ENCODE measurements around the gene ANAPC7.
"Not testable (repeated sequence)": the region's sequence is repeated elsewhere in the genome, so short reads cannot be mapped to it uniquely, and the experiment has no call there.

ANAPC7 gene, protein sequence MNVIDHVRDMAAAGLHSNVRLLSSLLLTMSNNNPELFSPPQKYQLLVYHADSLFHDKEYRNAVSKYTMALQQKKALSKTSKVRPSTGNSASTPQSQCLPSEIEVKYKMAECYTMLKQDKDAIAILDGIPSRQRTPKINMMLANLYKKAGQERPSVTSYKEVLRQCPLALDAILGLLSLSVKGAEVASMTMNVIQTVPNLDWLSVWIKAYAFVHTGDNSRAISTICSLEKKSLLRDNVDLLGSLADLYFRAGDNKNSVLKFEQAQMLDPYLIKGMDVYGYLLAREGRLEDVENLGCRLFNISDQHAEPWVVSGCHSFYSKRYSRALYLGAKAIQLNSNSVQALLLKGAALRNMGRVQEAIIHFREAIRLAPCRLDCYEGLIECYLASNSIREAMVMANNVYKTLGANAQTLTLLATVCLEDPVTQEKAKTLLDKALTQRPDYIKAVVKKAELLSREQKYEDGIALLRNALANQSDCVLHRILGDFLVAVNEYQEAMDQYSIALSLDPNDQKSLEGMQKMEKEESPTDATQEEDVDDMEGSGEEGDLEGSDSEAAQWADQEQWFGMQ

DNA sequence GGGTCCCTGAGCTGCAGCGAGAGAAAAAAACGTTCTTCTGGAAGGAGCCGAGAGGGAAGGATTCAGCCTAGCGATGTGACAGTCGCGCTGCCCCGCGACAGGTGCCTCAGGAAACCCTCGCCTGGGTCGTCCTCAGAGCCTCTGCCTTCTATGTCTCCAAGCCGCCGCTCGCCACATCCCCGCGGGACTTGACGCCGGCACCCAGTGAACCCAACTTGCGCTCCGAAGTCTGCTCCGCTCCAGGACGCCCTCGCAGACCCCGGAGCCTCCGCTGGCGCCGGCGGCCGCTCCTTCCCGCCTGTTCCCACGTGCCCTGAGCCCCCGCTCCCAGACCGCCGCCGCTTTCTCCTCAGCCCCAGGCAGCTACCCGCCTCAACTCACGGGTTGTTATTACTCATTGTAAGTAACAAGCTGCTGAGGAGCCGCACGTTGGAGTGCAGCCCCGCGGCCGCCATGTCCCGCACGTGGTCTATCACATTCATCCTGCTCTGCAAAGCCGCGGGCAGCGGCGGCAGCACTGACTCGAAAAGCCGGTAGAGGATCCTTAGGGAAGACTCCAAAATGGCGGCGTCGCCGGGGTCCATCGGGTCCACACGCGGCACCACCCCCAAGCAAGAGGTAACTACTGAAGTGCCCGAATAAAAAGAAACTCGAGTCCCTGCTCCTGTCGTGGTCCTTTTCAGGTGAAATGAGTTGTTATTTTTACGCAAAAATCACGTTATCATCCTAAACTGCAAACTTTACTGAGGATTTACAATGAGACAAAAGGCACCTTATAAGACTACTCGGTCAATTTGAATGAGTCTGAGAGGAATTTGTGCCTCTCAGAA lies at the start of gene ANAPC7:
TSS of gene ANAPC7 (minus strand) at position 563 of the 830 bp plus-strand sequence. CDS start at position 482, 81 bp downstream.
- peak; percentile 33 to 95 (median 83) for DNase-seq

DNA sequence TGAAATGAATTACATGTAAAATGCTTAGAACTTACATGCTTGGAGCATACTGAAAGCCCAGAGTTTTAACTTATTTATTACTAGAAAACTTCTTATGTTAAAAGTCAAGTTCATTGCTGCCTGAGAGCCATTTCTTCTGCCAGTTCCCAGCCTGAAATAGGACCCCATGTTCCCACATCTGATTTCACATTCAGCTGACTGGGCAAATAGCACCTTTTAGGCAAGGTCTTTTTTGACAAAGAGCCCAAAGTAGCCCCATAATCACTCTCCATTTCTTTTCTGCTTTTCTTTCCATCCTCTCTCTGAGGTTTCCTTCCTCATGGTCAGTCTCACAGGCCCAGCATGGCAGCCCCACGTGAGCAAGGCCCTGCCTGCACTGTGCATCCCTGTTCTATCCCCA lies 47.8 kb upstream of the ANAPC7 start:
- no peak for DNase-seq

DNA sequence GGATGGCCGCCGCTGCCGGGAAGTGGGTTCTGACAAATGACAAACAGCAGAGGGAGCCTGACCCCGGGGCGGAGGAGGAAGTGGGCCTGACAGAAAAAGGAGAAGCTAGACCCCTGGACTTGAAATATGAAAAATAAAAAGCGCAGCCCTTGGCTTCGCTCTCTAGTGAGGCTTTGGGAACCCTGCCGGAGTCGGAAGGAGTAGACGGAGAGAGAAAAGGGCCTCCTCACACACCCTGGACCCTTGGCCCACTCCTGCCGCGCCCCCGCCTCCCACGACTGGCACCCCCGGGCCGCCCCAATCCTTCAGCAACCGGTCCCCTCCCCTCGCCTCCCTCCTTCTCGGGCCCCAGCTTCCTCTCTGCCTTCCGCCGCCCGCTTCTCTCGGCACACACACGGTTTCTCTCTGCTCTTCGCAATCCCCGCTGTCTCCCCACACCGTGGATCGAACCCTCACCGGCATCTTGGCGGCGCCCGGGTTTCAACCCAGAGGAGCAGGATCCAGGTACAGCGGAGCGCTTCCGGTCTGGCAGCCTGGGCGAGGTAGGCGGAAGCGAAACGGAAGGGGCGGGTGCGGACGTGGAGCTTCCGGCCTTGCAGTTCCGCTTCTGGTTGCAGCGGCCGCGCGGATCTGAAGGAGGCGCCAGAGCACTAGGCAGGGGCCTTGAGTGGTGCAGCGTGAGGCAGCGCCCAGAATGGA lies 46.4 kb upstream of the ANAPC7 start, which contains the start of gene ARPC3:
TSS of gene ARPC3 (minus strand) at position 539 of the 699 bp plus-strand sequence. CDS start at position 462, 77 bp downstream.
- peak; percentile 21 to 96 (median 89) for DNase-seq

DNA sequence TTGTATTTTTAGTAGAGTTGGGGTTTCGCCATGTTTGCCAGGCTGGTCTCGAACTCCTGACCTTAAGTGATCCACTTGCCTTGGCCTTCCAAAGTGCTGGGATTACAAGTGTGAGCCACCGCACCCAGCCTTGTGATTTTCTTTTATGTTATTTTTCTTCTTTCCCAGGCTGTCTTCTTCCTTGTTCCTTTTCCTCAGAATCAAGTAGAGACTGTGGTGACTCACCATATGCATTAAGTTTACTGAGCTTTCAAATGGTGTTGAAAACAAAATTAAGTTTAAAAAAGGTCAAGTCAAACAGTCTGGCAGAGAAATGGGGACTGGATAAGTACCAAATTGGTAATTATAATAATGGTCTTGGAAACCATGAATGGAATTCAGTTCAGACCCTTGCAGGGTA lies 40.9 kb upstream of the ANAPC7 start:
- DNase-seq = no peak

DNA sequence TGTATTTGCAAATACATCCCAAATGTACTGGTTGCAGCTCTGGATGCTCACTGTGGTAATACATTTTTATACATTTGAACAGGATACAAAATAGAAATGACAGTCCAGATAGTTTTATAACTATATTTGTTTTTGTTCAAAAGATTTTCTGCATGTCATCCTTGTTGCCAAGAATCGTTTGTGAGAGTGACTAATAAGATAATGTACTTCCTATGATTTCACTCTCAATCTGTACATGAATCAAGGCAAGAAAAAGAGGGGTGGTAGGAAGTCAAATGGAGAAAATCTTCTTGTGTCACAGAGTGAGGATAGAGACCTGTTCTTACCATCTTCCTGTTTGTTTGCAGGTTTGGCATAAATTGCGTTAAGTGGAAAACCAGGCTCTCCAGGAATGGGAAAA lies 32.7 kb upstream of the ANAPC7 start:
- no peak for DNase-seq

DNA sequence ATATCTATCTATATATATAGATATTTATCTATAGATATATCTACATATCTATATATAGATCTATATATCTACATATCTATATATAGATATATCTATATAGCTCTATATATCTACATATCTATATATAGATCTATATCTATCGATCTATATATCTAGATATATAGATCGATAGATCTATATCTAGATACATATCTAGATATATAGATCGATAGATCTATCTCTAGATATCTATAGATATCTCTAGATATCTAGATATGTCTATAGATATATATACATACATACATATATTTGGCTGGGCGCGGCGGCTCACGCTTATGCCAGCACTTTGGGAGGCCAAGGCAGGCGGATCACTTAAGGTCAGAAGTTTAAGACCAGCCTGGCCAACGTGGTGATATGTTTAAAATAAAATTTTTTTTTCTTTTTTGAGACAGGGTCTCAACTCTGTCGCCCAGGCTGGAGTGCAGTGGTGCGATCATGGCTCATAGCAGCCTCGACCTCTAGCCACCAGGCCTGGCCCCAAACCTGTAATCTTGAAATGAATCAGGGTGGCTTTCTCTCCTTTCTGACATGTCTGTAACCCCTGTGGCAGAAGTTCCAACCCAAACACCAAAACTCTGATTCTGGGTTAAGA lies 28.6 kb upstream of the ANAPC7 start:
- no peak for DNase-seq

DNA sequence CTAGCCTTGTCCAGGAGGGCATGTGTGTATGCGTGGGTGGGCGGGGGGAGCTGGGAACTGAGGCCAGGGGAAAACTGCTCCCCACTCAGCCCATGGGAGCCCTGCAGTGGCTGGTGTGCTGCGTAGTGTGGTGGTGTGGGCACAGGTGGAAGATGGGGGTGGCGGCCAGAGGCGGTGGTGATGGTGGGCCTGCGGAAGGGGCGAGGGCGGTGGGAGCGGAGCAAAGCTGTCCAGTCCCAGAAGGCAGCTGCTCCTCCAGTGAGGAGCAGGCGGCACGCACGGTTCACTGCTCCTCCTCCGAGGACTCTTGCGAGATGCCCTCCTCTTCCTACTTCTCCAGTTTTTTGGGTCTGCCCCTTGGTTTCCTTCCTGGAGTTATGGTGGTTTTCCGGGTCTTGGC lies 26.2 kb upstream of the ANAPC7 start:
- not testable (repeated sequence) for DNase-seq

DNA sequence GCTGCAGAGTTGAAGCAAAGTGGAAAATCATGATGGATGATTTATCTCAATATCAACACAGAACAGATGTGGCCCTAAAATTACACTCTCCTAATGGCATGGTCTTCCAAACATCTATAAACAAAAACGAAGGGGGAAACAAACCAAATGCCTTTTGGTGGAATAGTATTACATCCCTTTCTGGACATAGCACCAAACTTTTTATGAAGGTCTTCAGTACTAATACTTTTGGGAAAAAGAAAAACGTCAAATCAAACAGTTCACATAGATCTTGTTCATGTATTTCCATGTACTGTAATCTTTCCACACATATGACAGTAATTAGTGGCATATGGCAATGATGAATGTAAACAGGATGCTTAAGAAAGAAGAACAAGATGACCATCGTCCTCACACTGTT lies 22.9 kb upstream of the ANAPC7 start:
- no peak for DNase-seq

DNA sequence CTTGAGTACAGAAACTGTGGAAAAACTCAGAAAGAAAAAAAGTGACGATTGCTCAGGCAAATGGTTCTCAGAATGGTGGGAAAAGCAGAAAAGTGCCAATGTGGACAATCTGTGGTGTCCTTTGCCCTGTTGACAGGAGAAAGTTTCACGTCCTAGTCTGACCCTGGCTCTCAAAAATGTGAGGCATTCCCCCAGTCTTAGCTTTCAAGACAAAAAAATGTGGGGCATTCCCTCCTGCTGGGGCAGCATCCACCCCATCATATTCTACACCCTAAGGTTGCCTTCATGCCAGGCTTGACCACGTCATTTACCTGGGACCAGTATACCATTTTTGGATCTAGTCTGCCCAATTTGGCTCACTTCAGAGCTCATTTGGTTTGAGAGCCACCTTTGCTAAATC lies 20.7 kb upstream of the ANAPC7 start:
- DNase-seq = no peak

DNA sequence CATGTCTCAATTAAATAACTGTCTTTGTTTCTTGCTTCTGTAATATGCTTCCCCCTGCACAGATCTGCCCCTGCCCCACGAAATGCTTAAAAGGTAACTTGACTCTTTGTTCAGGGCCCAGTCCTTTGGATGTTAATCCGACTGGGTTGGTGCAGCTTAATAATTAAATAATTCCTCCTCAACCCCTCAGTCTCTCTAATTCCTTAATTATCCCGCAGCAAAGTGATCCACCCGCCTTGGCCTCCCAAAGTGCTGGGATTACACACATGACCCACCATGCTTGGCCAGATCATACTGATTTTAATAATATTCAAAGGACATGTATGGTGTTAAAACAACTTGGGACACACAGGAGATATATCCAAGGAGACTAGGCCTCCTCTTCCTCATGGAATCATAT lies 18.2 kb upstream of the ANAPC7 start:
- DNase-seq = no peak

DNA sequence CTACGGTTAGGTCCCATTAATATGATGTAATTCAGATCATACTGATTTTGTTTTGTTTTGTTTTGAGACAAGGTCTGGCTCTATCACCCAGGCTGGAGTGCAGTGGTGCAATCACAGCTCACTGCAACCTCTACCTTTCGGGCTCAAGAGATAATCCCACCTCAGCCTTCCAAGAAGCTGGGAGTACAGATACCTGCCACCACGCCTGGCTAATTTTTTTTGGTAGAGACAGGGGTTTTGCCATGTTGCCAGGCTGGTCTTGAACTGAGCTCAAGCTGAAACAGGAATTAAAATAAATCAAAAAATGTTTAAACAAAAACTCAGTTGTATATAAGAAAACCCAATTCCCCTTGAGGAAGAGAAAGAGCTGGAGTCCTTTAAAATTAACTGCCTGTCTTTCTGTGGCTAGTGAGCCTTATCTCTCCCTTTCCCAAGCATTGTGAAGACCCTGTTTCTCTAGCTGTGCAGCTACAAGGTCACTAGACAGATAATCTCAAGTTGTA lies 17.7 kb upstream of the ANAPC7 start:
- DNase-seq = no peak

DNA sequence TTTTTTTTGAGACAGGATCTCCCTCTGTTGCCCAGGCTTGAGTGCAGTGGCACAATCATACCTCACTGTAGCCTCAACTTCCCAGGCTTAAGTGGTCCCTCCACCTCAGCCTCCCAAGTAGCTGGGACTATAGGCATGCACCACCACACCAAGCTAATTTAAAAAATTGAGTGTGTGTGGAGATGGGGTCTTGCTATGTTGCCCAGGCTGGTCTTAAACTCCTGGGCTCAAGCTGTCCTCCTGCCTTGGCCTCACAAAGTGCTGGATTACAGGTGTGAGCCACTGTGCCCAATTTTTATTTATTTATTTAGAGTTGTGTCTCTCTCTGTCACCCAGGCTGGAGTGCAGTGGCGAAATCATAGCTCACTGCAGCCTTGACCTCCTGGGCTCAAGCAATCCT lies 17.1 kb upstream of the ANAPC7 start:
- not testable (repeated sequence) for DNase-seq

DNA sequence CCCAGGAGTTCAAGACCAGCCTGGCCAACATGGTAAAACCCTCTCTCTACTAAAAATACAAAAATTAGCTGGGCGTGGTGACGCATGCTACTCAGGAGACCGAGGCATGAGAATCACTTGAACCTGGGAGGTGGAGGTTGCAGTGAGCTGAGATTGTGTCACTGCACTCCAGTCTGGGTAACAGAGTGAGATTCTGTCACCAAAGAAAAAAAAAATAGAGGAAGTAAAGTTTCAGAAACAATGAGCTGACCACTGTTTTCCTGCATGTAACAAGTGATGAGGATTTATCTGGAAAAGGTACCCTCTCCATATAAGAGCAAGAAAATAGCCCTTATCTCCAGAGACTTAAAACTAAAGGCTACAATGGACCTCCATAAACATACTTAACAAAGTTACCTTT lies 13.6 kb upstream of the ANAPC7 start:
- not testable (repeated sequence) for DNase-seq

DNA sequence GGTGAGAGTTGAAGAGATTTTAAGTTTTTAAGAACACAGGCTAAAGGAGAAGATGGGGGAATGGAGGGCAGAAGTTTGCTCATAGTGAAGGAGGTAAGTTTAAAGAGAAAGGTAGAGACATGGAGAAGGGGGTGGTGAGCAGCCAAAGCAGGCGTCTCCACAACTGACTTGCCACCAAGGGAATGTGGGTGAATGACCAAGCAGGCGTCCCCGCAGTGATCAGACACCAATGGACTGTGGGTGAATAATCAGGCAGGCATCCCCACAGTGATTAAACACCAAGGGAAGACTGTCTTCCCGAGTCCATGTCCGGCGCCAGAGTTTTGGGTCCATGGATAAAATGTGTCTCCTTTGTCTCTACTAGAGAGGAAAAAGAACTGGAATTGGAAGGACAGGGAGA lies 6.6 kb upstream of the ANAPC7 start:
- not testable (repeated sequence) for DNase-seq

DNA sequence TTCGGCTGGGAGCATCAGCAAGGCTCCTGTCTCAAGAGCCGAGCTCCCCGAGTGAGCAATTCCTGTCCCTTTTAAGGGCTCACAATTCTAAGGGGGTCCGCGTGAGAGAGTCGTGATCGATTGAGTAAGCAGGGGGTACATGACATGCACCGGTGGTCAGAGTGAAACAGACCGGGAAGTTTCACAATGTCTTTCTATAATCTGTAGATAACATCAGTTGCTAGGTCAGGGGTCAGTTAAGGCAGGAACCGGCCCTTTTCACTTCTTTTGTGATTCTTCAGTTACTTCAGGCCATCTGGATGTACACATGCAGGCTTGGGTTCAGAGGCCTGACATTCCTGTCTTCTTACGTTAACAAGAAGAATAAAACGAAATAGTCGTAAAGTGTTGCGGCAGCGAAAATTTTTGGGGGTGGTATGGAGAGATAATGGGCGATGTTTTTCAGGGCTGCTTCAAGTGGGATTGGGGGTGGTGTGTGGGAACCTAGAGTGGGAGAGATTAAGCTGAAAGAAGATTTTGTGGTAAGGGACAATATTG lies 1.7 kb upstream of the ANAPC7 start:
- not testable (repeated sequence) for DNase-seq

DNA sequence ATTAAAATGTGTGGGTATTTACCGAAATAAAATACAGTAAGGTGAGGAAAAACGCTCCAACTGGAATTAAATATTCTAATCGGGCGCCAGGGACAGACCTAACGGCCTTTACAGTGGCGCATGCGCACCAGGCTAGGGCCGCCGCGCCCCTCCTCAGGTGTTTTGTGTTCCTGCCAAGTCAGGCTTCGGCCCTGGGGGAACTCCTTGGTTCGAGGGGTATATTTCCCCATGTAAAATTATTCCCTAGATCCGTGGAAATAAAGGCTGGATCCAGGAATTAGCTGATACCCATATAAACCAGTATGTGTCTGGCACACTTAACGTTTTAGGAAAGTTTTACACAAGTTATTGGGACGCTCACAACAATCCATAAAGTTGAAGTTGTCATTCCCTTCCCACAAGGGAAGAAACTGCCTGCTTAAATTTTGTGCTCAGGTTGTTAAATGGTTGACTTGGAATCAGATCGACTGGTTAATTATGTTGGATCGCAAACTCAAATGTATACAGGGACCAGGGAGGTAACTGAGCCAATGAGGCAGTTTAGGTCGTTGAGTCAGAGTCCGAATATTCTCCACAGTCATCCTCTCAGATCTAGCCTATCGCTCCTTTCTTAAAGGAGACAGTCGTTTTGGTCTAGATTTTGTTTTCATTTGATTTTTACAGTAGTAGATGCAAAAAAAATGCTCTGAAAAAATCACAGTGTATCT lies 621 bp upstream of the ANAPC7 start:
- DNase-seq = peak in 51 of 56 donors; percentile 8 to 82 (median 46)

DNA sequence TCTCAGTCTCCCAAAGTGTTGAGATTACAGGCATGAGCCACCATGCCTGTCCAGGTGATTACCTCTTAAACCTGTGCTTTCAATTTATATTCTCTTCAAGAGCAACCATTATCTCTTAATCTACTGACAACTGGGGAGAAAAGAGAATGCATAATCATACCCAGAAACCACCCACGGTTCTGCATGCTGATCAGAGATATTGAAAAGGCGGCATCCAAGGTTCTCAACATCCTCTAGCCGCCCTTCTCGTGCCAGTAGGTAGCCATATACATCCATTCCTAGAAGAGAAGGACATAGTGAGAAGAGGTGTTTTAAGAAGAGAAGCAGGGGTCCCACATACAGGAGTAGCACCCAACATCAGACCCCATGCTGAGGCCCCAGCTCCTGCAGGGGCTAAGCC lies 20.8 kb downstream of the ANAPC7 start:
- no peak for DNase-seq

DNA sequence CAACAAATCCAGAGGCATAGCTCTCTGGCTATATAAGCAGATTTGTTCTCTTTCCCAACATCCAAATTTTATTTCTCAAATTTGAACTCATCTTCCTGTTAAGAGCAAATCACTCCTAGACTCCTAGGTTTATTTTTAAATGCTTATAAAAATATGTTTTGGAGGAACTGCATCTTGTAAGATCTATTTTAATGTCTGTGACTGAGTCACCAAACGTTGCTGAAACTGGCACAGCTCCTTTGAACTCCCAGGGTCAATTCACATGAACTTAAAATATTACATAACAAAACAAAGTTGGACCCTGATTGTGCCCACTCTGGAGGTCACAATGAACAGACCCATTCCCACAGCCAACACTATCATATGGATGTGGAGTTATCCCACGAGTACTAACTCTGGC lies 23.9 kb downstream of the ANAPC7 start:
- no peak for DNase-seq

DNA sequence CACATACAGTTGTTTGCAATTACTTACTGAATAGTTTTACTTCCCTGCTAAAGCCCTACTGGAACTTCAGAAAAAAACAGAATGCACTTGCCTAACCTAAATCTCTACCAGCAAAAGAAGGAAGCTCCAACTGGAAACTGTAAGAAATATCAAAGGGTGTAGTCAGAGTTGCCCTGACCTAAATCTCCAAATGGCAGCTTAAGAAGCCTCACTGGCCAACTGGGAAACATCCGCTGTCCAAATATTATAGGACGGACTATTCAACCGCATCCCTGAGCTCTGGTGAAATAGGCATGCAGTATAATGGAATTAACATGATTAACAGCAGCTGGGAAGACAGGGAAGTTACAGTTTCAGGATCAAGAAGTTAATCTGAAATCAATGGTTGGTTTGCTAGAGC lies 24.3 kb downstream of the ANAPC7 start:
- no peak for DNase-seq

Measured in nucleus accumbens (tissue), 56 donors.